ENCODE measurements around the gene LRMDA.

LRMDA gene

DNA sequence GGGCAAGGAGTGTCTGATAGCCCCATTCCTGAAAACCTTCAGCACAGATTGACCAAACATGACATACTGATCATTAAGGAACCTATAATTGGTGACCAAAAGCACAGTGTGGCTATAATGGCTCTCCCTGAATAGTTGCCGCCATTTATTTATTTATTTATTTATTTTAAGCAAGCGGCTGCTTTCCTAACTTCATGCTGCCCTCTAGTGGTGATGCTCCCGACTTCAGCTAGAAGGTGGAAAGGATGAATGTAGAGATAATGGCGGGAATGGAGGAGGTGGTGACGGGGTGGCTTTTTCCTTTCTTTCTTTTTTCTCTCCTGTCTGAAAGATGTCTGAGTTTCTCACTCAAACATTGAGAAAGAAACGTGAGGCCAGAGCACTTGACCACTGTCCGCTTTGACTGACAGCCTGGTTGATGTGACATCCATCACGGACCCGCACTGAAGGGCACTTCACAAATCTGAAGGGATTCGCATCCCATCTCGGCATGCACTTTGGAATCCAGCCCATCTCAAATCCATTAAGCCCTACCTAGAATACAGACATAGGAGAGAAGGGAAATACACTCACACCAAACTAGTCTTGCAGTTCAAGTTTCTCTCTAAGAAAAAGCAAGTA, 1116.0 kb downstream of the LRMDA start:
- TF ChIP-seq, protein P1, sequence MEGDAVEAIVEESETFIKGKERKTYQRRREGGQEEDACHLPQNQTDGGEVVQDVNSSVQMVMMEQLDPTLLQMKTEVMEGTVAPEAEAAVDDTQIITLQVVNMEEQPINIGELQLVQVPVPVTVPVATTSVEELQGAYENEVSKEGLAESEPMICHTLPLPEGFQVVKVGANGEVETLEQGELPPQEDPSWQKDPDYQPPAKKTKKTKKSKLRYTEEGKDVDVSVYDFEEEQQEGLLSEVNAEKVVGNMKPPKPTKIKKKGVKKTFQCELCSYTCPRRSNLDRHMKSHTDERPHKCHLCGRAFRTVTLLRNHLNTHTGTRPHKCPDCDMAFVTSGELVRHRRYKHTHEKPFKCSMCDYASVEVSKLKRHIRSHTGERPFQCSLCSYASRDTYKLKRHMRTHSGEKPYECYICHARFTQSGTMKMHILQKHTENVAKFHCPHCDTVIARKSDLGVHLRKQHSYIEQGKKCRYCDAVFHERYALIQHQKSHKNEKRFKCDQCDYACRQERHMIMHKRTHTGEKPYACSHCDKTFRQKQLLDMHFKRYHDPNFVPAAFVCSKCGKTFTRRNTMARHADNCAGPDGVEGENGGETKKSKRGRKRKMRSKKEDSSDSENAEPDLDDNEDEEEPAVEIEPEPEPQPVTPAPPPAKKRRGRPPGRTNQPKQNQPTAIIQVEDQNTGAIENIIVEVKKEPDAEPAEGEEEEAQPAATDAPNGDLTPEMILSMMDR (IDR thresholded peaks at IDR 0.05), result peak; percentile 74

DNA sequence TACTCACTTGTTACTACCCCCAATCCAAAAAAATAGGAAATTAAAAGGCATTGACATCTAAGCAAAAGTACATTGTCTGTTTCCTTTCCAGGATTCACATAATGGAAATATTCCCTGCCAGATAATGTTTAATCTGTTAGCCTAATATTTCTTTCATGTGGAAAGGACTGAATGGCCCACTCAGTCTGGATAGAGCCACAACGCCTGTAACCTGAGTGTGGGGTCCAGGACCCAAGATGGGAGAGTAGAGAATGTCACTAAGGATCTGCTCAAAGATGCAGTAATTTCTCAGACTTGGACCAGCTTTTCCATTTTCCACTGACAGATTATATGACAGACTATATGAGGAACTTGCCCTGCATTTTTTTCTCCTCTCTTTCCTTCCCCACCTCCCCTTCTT, 1117.3 kb downstream of the LRMDA start:
- TF ChIP-seq, protein P1 (IDR thresholded peaks at IDR 0.05), result no peak

DNA sequence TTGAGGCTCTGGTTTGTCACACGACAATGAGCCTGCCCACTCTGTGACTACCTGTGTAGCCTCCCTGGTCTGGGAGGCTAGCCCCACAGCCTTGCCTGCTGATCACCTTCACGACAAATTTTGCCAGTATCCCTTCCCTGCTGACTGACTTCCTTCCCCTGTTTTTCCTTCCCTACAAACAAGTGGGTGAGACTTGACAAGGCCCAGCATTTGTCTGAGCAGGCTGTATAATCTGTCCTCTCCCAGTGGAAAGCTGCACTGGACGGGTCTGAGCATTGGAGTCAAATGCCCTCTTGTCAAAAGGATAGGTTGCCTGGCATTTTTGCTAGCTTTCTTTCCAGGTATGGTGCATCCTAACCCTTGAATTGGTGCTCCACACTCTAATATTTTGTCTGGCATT, 1117.7 kb downstream of the LRMDA start:
- TF ChIP-seq, protein P1 (IDR thresholded peaks at IDR 0.05), result no peak

DNA sequence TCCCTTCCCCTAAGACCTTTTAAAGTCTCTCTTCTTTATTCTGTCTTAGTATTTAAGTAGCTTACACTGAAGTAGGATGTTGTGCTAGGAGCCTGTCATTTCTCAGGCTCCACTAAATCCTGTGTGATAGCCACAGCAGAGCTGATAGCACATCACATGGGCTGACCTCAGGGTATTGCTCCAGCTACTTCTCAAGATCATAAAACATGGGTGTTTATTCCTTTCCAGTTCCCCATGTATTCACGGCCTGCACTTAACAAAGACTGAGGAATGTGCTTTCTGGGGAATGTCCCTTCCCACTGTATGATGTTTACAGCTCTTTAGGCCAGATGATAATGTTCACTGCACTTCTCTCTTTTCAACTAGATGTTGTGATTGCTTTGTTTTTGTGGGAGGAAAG, 1119.4 kb downstream of the LRMDA start:
- TF ChIP-seq, protein P1 (IDR thresholded peaks at IDR 0.05), result no peak

DNA sequence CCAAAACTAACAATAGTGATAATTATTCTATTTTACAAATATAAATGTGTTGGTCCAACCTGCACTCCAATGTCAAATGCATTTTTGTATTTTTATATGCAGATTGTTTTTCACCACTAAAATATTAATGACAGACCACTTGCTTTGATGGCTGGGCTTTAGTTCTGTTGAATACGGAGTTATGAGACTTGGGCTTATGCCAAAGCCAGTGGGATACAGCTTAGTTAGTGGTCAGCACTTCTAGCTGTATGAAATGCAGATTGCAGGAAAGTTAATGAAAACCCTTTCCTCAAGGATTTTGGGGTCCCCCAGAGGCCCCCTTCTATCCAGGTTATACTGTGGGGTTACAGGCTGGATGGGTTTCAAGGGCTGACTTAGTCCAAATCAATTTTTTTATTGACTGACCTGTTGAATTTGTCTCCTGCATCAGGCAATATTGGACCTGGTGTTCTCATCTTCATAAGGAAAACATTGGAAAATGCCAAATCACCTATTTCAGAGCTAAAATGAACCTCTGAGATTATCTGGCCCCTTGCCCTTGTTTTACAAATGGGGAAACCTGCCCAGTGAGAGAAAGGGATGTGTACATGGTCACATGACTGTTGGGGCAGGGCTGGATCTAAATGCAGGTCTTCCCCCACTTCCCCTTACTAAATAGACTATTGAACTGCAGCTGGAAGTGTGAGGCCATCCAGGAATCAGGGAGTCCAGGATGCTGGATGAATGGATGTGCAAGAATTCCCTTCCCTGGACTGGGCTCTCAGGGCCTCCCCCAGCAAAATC, 1120.9 kb downstream of the LRMDA start:
- TF ChIP-seq, protein P1 (IDR thresholded peaks at IDR 0.05), result no peak

DNA sequence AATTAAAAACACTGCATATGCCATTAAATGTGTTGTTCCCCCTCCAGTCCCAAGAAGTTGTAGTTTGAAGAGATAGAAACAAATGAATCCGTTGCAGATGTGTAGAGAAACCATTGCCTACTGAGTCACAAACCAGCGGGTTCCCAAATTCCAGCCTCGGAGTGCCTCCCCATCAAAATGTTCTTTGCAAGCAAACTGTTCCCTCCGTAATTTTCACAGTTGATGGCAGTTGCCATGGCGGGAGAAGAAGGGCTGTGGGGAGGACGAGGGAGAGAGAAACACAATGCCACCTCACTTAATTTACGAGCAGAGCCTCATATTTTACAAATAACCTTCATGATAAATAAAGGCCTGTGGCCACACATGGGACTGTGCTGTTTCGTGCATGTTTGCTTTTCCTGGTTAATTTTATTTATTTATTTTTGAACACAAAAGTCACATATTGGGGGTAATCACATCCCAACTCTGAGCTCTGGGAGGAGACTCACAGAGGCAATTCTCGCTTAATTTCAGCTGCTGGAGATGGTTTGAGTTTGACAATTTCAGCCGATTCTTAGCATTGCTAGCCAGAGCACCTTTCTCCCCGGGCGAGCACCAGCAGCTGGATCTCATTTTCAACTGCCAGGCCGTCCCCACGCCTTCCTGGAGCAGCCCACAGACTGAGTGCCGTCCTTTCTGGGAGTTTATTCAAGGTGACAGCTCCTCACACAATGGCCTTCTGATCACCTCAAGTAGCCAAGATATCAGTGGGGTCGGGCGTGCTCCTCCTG, 1122.0 kb downstream of the LRMDA start:
- TF ChIP-seq, protein P1 (IDR thresholded peaks at IDR 0.05), result no peak

DNA sequence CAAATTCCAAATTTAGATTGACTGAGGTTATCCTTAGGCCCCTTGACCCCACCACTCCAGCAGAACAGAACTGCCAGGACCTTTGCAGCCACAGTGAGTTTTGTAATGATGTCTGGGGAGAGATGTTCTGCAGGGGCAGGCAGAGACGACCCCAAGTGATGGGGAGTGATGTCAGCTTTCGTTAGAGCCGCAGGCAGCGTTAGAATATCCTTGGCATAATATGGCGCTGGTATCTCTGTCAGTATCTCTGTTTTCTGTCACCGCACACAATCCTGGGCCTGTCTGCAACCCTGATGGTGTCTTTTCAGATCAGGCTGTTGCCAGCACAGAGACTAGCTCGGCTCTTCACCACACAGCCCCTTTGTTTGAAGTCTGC, 1122.6 kb downstream of the LRMDA start:
- TF ChIP-seq, protein P1 (IDR thresholded peaks at IDR 0.05), result no peak
